Right lobe of liver (tissue), 4 donors: ENCODE data around the gene TM7SF3.

Source experiments
- POLR2A ChIP-seq: fragments of 450-650 bp; IDR thresholded peaks from one replicate; pipeline ENCODE4 v1.6.1; 2017; ENCODE audit warnings: antibody characterized with exemption, mild to moderate bottlenecking
- TF ChIP-seq, protein P1 (sequence below), 4 donors: fragments of 200-600 bp in 3 of 4; fragments of 450-650 bp in 1 of 4; IDR thresholded peaks; one replicate each; pipeline versions ENCODE4 v1.5.1 to v1.8.0; 2016 to 2022; ENCODE audit warnings: antibody characterized with exemption in 4 of 4, mild to moderate bottlenecking in 2 of 4
- donor health status: DM: no; HTN: no; CAD: no.
- donor health status: DM: no; HTN: no; CAD: no.
- donor health status: DM: no; HTN: yes; CAD: no.

DNA sequence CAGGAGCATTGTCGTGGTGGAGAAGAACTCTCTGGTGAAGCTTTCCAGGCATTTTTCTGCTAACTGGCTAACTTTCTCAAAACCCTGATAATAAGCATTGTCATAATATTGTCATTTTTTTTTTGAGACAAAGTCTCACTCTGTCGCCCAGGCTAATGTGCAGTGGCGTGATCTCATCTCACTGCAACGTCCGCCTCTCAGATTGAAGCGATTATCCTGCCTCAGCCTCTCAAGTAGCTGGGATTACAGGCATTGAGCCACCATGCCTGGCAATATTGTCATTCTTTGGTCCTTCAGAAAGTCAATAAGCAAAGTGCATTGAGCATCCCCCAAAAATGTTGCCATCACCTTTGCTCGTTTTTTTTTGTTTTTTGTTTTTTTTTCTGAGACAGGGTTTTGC is 41.8 kb upstream of the TM7SF3 start:
- TF ChIP-seq, protein P1, sequence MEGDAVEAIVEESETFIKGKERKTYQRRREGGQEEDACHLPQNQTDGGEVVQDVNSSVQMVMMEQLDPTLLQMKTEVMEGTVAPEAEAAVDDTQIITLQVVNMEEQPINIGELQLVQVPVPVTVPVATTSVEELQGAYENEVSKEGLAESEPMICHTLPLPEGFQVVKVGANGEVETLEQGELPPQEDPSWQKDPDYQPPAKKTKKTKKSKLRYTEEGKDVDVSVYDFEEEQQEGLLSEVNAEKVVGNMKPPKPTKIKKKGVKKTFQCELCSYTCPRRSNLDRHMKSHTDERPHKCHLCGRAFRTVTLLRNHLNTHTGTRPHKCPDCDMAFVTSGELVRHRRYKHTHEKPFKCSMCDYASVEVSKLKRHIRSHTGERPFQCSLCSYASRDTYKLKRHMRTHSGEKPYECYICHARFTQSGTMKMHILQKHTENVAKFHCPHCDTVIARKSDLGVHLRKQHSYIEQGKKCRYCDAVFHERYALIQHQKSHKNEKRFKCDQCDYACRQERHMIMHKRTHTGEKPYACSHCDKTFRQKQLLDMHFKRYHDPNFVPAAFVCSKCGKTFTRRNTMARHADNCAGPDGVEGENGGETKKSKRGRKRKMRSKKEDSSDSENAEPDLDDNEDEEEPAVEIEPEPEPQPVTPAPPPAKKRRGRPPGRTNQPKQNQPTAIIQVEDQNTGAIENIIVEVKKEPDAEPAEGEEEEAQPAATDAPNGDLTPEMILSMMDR (IDR thresholded peaks at IDR 0.05) = no peak
- TF ChIP-seq POLR2A = no peak
